H1 (cell line): ENCODE results near the gene ERC1. TPM values are rescaled to one million over a fixed set of nuclear protein-coding genes. Genes with fewer than 3 reads are reported as not detected.
"Not testable (repeated sequence)": the region's sequence is repeated elsewhere in the genome, so short reads cannot be mapped to it uniquely, and the experiment has no call there.

ENCODE experiments used
- CTCF ChIA-PET: fragments of 300-600 bp; sonication (Branson Sonifier 250); formaldehyde crosslinking; loops from one replicate; lab custom pipeline; 2021; ENCODE audit not compliant: partially characterized antibody; lab: Charles Lee
- POLR2A ChIA-PET: fragments of 300-600 bp; sonication (Branson Sonifier 250); formaldehyde crosslinking; loops from one replicate; lab custom pipeline; 2021; ENCODE audit warnings: inconsistent platforms; ENCODE audit not compliant: partially characterized antibody; lab: Charles Lee
- DNase-seq, 2 experiments: peaks; one replicate each; pipeline versions ENCODE4 v3.0.0 to v3.0.0-alpha.2; 2010 to 2022; ENCODE audit warnings: low spot score in 2 of 2, low read depth in 1 of 2, mixed read lengths in 1 of 2
- FAIRE-seq: peaks from 2 replicates; lab custom pipeline; 2011; peaks lifted over from hg19 to GRCh38; lab: Jason Lieb, UNC
- H2AFZ ChIP-seq: 2 replicates; pipeline ENCODE4 v1.8.1; 2012; ENCODE audit warnings: low read length, inconsistent platforms
- H2AK5ac ChIP-seq: 2 replicates; pipeline ENCODE4 v1.6.1; 2013; ENCODE audit warnings: low read depth, low read length
- H2BK120ac ChIP-seq: replicated peaks from 2 replicates; pipeline ENCODE3; 2013; ENCODE audit warnings: low read depth, low read length, inconsistent platforms
- H2BK12ac ChIP-seq: 2 replicates; pipeline ENCODE4 v1.6.1; 2013; ENCODE audit warnings: low read depth, low read length
- H2BK15ac ChIP-seq: 2 replicates; pipeline ENCODE4 v1.6.1; 2013; ENCODE audit warnings: low read length
- H2BK20ac ChIP-seq: 2 replicates; pipeline ENCODE4 v1.6.1; 2013; ENCODE audit warnings: low read length
- H2BK5ac ChIP-seq: 2 replicates; pipeline ENCODE4 v1.6.1; 2013; ENCODE audit warnings: low read depth, low read length
- H3K14ac ChIP-seq: 2 replicates; pipeline ENCODE4 v1.6.1; 2013; ENCODE audit warnings: inconsistent platforms; ENCODE audit not compliant: insufficient read length
- H3K18ac ChIP-seq: 2 replicates; pipeline ENCODE4 v1.6.1; 2013; ENCODE audit warnings: low read length; ENCODE audit errors: extremely low read depth
- H3K23ac ChIP-seq: 2 replicates; pipeline ENCODE4 v1.6.1; 2013; ENCODE audit warnings: inconsistent platforms; ENCODE audit not compliant: insufficient read length
- H3K23me2 ChIP-seq: 2 replicates; pipeline ENCODE4 v1.6.1; 2013; ENCODE audit warnings: low read depth, low read length
- H3K27ac ChIP-seq: 2 replicates; pipeline ENCODE4 v1.6.1; 2011; ENCODE audit warnings: low read depth, low read length, inconsistent platforms
- H3K27me3 ChIP-seq, 4 experiments: replicated peaks in 1 of 4; 1 replicate in 1 of 4; 2 replicates in 3 of 4; pipeline versions ENCODE4 v1.6.1 to v1.8.1; 2011 to 2013; ENCODE audit warnings: low read length in 3 of 4, mild to moderate bottlenecking in 3 of 4, inconsistent platforms in 2 of 4, mixed read lengths in 2 of 4, moderate library complexity in 1 of 4; ENCODE audit not compliant: control insufficient read depth in 3 of 4, insufficient read depth in 3 of 4; ENCODE audit errors: extremely low read depth in 1 of 4
- H3K36me3 ChIP-seq, 4 experiments: 2 replicates each; pipeline versions ENCODE4 v1.6.1 to v1.8.1; 2011 to 2013; ENCODE audit warnings: mild to moderate bottlenecking in 4 of 4, low read length in 3 of 4, moderate library complexity in 2 of 4, control low read depth in 1 of 4, inconsistent platforms in 1 of 4; ENCODE audit not compliant: insufficient read depth in 4 of 4, control insufficient read depth in 2 of 4
- H3K4ac ChIP-seq: replicated peaks from 2 replicates; pipeline ENCODE3; 2013; ENCODE audit warnings: low read length, low read depth, mixed read lengths, inconsistent platforms; ENCODE audit not compliant: insufficient read length
- H3K4me1 ChIP-seq, 4 experiments: replicated peaks in 1 of 4; 1 replicate in 1 of 4; 2 replicates in 3 of 4; pipeline versions ENCODE4 v1.6.1 to v1.8.1; 2011 to 2013; ENCODE audit warnings: low read length in 3 of 4, inconsistent platforms in 2 of 4, mixed read lengths in 1 of 4; ENCODE audit not compliant: insufficient read depth in 4 of 4, control insufficient read depth in 3 of 4
- H3K4me2 ChIP-seq, 2 experiments: 2 replicates each; pipeline versions ENCODE4 v1.6.1 to v1.8.1; 2011 to 2013; ENCODE audit warnings: low read depth in 2 of 2, low read length in 2 of 2, control low read depth in 1 of 2, inconsistent platforms in 1 of 2, mild to moderate bottlenecking in 1 of 2; ENCODE audit not compliant: insufficient read depth in 1 of 2
- H3K4me3 ChIP-seq, 4 experiments: fragments of 200-600, 300-600 bp in 1 of 4; sonication (generic), shearing (Covaris generic), sonication (Bioruptor Twin) in 1 of 4; 2 replicates each; pipeline versions ENCODE4 v1.5.1 to v1.8.1; 2011 to 2016; ENCODE audit warnings: low read length in 4 of 4, low read depth in 3 of 4, control low read depth in 2 of 4, inconsistent platforms in 2 of 4, mild to moderate bottlenecking in 2 of 4, mixed read lengths in 1 of 4, moderate library complexity in 1 of 4; ENCODE audit not compliant: insufficient read depth in 2 of 4; ENCODE audit errors: extremely low read depth in 1 of 4
- H3K56ac ChIP-seq: replicated peaks from 2 replicates; pipeline ENCODE3; 2013; ENCODE audit warnings: low read depth, mild to moderate bottlenecking, mixed read lengths, low read length, inconsistent platforms; ENCODE audit not compliant: insufficient read length
- H3K79me1 ChIP-seq: 2 replicates; pipeline ENCODE4 v1.6.1; 2013; ENCODE audit warnings: low read depth, low read length, control low read depth
- H3K79me2 ChIP-seq, 2 experiments: 2 replicates each; pipeline versions ENCODE4 v1.6.1 to v1.8.1; 2012 to 2013; ENCODE audit warnings: low read length in 2 of 2, mild to moderate bottlenecking in 2 of 2, inconsistent platforms in 1 of 2; ENCODE audit not compliant: insufficient read depth in 2 of 2, control insufficient read depth in 1 of 2
- H3K9ac ChIP-seq, 4 experiments: replicated peaks in 1 of 4; 1 replicate in 1 of 4; 2 replicates in 3 of 4; pipeline versions ENCODE4 v1.6.1 to v1.8.1; 2011 to 2013; ENCODE audit warnings: low read depth in 3 of 4, low read length in 3 of 4, control low read depth in 2 of 4, mild to moderate bottlenecking in 2 of 4, moderate library complexity in 2 of 4, inconsistent platforms in 1 of 4; ENCODE audit errors: extremely low read depth in 1 of 4
- H3K9me3 ChIP-seq, 2 experiments: 2 replicates each; pipeline versions ENCODE4 v1.6.1 to v1.8.1; 2012 to 2013; ENCODE audit warnings: mild to moderate bottlenecking in 2 of 2, moderate library complexity in 2 of 2, control low read depth in 1 of 2, inconsistent platforms in 1 of 2, low read depth in 1 of 2, low read length in 1 of 2, mixed read lengths in 1 of 2; ENCODE audit not compliant: insufficient read depth in 2 of 2
- H4K20me1 ChIP-seq, 2 experiments: replicated peaks in 1 of 2; 2 replicates each; pipeline versions ENCODE3 to v1.8.1; 2011 to 2013; ENCODE audit warnings: inconsistent platforms in 2 of 2, low read length in 2 of 2, mild to moderate bottlenecking in 1 of 2; ENCODE audit not compliant: insufficient read depth in 2 of 2, control insufficient read depth in 1 of 2
- H4K5ac ChIP-seq: 2 replicates; pipeline ENCODE4 v1.6.1; 2013; ENCODE audit warnings: low read length, low read depth, mixed read lengths, inconsistent platforms; ENCODE audit not compliant: insufficient read length
- H4K8ac ChIP-seq: 2 replicates; pipeline ENCODE4 v1.8.0; 2013; ENCODE audit warnings: mild to moderate bottlenecking, moderate library complexity, low read length, inconsistent platforms; ENCODE audit not compliant: insufficient read depth; ENCODE audit errors: extremely low read depth
- H4K91ac ChIP-seq: replicated peaks from 2 replicates; pipeline ENCODE3; 2013; ENCODE audit warnings: low read length, mixed read lengths, inconsistent platforms; ENCODE audit not compliant: insufficient read length
- WGBS, 2 experiments: shearing (Covaris generic) in 1 of 2; methylation state at CpG; one replicate each; pipeline versions ENCODE4 v1.1.6 to v1.1.7; 2013 to 2015; ENCODE audit warnings: low lambda C conversion rate in 2 of 2, mixed read lengths in 2 of 2, inconsistent platforms in 1 of 2, low coverage in 1 of 2, missing lambda C conversion rate in 1 of 2; ENCODE audit not compliant: insufficient replicate concordance in 2 of 2, insufficient coverage in 1 of 2, insufficient read length in 1 of 2; ENCODE audit errors: extremely low coverage in 1 of 2, missing lambda C conversion rate in 1 of 2; 5-methylcytosine and 5-hydroxymethylcytosine counted together
- polyA plus RNA-seq, 7 experiments: library from polyadenylated mRNA; depleted of rRNA in 3 of 7; stranded (reverse) in 5 of 7; unstranded in 2 of 7; fragments of >200 nt in 5 of 7; fragments of 200-250 nt in 2 of 7; gene quantifications; 1 replicate in 5 of 7; 2 replicates in 1 of 7; 4 replicates in 1 of 7; pipeline versions ENCODE4 v1.2.1 to v1.2.3, GENCODE V29; 2011 to 2013; ENCODE audit warnings: missing spikeins in 2 of 7, mixed read lengths in 2 of 7
- total RNA-seq: library from RNA; stranded (reverse); fragmentation: NEBNext Ultra II Directional; extraction: Animal tissue kit (Norgen Biotek cat#: 25700); gene quantifications from 2 replicates; pipeline ENCODE4 v1.2.1, GENCODE V29; 2021

Gene ERC1
- total and polyA plus RNA-seq, 2 of the 8 experiments (the other 6 are each of a cell fraction or from before 2014, with no cell fraction given), result 7.8 to 45.7 TPM

- H3K4me3 ChIP-seq, H3K4ac ChIP-seq, H3K23ac ChIP-seq, H4K91ac ChIP-seq, H3K4me2 ChIP-seq, H2BK12ac ChIP-seq, H2AFZ ChIP-seq, POLR2A ChIA-PET, H3K9ac ChIP-seq, H3K56ac ChIP-seq, H3K79me2 ChIP-seq, H2BK20ac ChIP-seq, H3K27me3 ChIP-seq, FAIRE-seq, H4K8ac ChIP-seq, H4K5ac ChIP-seq, H3K36me3 ChIP-seq, H2BK120ac ChIP-seq, H2BK5ac ChIP-seq, H2BK15ac ChIP-seq, H3K27ac ChIP-seq, H3K18ac ChIP-seq, H3K23me2 ChIP-seq, H3K14ac ChIP-seq, H4K20me1 ChIP-seq, H3K79me1 ChIP-seq, H3K9me3 ChIP-seq, H2AK5ac ChIP-seq, DNase-seq: not testable (repeated sequence)
- H3K4me1 ChIP-seq, result peaks cover 0 to 12% (median 3%) of the 10 kb centered on the region in 4 experiments; a peak in 4 of 7 replicates
- CTCF ChIA-PET, result interaction anchor here (1.3 to 1.8 kb wide), 2 partner anchors 11 to 91 kb away, joined by 3 to 6 read pairs; no protein-coding TSS in a partner anchor
- WGBS, 2 experiments, result 92% methylated on average over 5 of the region's 5 CpGs; no CpG with 5 or more reads in 1 of the 2 experiments
These were observed 217.7 kb downstream of the ERC1 start for GRCh38 chr12:1208719-1209118.
